NCI-H69 (cell line): ENCODE measurements around the gene RTP2.
A peak's percentile ranks its signal among the peaks of the same experiment; 100 is the strongest.
"Not testable (repeated sequence)": the region's sequence is repeated elsewhere in the genome, so short reads cannot be mapped to it uniquely, and the experiment has no call there.

Experiments
- DNase-seq: peaks from one replicate; lab custom pipeline; 2025; lab: John Stamatoyannopoulos, UW

The RTP2 gene

GRCh38 chr3:187713504-187713903 is 11.1 kb upstream of the RTP2 start:
- DNase-seq = peak; percentile 18

- DNase-seq = no peak
Measured at GRCh38 chr3:187709155-187709554, 6.8 kb upstream of the RTP2 start.

DNA sequence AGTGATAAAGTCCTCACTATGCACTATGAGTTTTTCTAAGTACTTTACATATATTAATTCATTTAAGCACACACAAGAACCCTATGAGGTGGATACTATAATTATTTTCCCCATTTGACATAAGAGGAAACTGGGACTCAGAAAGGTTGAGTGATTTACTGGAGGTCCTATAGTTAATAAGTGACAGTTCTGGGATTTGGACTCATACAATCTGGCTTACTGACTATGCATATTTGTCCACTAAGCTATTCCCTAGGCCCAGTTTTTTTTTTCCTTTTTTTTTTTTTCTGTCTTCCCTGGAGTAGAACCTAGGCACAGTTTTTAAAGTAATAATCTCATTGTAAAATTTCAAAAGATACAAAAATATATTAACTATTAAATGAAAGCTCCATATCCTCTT is 6.3 kb upstream of the RTP2 start:
- DNase-seq = no peak

- no peak for DNase-seq
Measured at GRCh38 chr3:187706971-187707370, 4.6 kb upstream of the RTP2 start.

DNA sequence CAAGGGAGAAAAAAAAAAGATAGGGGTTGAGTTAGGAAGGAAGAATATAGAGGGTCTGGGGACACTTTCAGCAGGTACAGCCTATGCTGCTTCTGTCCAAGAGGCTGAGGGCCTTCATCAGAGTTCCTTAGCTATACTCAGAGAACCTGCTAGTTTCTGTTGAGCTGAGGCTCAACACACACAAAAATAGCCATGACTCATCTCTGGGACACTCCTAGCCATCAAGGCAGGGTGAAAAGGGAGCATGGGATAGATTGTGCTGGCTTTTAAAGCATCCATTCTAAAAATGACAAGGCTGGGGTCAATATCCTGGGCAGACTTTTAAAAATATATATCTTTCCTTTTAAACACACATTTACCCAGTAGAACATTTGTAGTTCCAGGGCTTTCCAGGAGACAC is 2.8 kb upstream of the RTP2 start:
- no peak for DNase-seq

DNA sequence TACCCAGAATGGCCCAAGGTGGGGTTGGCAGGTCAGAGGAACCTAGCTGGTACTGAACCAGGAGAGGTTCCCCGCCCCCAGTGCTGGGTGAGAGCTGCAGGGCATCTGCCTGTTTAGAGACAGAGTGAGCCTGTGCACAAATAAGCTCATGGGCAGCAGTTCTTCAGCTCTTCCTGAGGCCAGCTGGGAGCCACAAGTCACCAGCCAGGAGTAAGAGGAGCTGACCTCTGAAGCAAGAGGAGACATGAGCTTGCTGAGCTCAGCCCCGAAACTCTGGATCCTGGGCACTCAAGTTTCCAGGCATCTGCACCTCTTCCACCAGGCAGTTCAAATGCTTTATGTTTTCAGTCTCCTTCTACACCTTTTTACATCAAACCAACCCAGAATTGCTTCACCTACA is 2.1 kb downstream of the RTP2 start:
- no peak for DNase-seq

DNA sequence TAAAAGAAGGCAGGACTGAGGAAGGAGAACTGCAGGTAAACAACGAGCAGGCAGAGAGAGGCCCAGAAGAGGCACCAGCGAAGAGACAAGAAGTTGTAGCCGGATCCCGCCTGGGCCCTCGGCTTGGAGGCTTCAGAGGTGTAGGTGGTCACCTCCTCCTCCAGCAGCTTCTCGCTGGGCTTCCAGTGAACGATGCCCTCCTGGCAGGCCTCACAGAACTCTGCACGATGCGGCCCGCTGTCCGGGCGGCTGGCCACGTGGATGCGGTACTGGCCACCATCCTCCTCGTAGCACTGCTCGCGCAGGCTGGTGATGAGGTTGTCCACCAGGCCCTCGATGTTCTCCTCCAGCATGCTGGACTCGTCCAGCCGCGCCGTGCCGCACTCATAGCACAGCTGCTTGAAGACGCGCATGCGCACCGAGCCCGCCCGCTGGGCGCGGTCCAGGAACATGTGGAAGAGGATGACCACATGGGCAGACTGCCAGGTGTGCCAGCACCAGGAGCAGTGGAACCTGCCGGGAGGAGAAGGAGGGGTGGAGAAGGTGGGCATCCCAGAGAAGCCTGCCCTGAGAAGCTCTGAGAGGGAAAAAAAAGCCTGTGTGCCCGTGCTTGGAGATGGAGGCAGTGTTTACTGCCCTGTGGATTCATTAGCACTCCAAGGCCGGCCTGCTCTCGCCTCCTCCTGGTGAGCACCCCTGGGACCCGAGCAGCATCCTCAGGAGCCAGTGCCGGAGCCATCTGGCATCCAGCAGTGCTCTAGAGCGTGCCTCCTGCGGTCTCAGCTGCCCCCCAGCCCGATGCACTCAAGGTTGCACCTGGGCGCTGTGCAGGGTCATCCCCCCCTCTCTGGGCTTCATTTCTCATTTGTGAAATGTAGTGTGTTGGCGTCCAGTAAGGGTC is 3.6 kb downstream of the RTP2 start:
- peak; percentile 12 for DNase-seq

DNA sequence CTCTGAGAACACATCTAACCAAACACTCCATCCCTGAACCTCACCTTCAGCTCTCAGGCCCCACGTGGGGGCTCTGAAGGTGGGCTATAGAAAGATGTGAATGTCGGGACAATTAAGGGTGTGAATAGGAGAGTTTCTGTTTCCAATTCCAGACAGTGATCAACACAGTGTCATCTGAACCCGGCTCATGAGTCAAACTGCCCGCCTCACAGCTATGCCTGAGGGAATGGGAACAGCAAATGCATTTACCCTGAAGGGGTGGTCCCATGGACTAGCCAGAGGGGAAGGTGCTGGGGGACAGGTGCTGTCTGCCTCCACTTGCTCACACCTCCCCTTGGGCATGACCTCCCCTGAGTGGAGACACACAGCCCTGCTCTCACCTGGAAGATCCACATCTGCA is 6.3 kb downstream of the RTP2 start:
- DNase-seq = no peak

GRCh38 chr3:187695449-187695848 is 6.9 kb downstream of the RTP2 start:
- no peak for DNase-seq

- no peak for DNase-seq
Measured at GRCh38 chr3:187694801-187695200, 7.6 kb downstream of the RTP2 start.

DNA sequence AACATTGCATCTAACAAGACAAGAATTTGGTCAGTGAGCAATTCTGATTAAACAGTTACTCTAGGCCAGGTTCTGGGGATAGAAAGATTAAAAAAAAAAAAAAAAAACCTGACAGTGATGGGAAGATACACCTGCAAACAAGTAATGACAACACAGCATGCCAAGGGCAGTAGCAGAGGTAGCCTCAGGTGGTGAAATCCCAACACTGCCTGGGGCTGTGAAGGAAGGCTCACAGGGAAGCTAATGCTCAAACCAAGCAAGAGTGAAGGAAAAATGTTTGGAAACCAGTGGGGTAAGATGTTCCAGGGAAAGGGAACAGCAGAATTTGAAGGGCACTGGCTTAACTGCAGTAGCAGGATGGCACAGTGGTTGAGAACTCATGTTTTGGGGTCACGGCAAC is 8.9 kb downstream of the RTP2 start:
- DNase-seq = no peak

GRCh38 chr3:187689984-187690383 is 12.4 kb downstream of the RTP2 start:
- no peak for DNase-seq

DNA sequence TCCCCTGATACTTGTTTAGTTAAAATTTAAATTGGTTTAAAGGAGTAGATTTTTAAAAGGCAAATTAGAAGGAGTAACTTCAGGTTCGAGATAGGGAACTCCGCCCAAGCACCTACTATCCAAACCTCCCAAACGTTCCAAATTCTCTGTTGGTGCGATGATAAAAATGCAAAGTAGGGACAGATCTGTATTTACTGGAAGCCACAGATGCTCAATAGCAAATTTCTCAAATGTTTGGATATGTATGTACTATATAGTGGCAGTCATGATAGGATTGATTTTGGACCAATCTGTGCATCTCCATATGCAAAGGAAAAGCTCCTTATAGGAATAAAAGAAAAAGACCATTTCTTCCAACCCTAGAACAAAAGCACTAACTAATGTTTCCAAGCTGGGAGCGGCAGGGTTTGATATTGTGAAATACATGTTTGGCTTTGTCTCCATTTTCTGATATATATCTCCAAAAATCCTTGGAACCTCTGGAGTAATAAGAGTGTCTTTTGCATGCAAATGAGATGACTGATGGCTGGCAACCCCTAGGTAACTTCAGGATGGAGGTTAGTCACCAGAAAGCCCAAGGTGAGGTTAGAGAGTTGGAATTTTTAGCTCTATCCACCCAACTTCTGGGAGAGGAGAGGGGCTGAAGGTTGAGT is 15.6 kb downstream of the RTP2 start:
- DNase-seq = no peak

- no peak for DNase-seq
Measured at GRCh38 chr3:187685948-187686347, 16.4 kb downstream of the RTP2 start.

GRCh38 chr3:187684880-187685279 is 17.5 kb downstream of the RTP2 start:
- DNase-seq = no peak

- DNase-seq = no peak
Measured at GRCh38 chr3:187684444-187684843, 17.9 kb downstream of the RTP2 start.

- not testable (repeated sequence) for DNase-seq
Measured at GRCh38 chr3:187681756-187682155, 20.6 kb downstream of the RTP2 start.

DNA sequence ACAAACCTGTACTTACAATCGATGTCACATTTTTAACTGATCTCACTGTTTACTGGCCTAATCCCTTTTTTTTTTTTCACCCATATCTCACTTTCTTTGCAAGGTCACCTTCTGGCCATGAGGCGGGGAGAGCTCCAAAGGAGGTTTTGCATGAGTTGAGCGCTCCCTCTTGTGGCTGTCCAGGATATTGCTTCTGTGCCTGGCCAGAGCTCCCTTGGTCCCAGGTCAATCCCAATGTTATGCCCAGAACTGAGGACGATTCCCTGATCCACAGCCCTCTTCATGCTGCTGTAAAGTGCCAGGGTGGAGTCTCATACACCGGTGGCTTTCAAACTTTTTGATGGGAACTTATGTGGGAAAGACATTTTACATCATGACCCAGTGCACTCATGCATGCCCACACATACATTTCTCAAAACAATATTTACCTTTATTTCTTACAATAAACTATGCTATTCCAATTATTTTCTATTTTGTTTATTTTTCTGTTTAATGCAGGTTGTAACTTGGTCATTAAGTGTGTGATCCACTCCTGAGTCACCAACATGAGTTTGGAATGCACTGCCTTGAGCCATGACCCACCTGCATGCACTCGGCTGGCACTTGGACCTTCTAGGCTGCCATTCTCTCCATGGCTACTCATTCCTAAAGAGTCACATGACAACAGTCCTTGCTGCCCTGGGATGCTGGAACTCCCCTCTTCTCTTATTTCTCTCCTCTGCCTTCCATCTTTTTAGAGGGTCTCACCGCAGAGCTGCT is 22.5 kb downstream of the RTP2 start:
- DNase-seq = peak; percentile 59

DNA sequence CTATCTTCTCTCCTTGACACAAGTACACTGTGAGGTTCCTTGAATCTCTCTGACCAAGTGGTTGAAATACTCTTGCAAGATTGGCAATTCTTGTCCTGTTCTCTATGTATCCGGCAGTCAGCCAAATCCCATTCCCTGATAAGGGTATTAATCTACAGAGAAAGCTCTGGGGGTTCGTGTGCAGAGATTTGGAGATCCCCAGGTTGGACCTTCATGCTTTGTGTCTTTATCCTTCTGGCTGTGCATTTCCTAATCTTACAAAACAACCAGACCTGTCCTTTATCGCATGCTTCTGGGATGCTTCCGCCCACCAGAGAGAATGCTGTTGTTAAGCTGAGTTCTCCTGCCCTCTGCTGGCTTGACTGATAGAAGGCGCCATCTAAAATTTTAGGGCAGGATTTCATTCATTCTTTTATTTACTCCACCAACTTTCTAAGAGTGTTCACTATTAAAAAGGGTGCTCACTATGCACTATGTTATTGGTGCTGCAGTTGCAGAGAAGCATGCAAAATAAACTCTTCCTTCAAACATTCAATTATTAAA is 23.6 kb downstream of the RTP2 start:
- DNase-seq = peak; percentile 33

- no peak for DNase-seq
Measured at GRCh38 chr3:187677604-187678003, 24.8 kb downstream of the RTP2 start.

- no peak for DNase-seq
Measured at GRCh38 chr3:187673012-187673411, 29.3 kb downstream of the RTP2 start.

- DNase-seq = no peak
Measured at GRCh38 chr3:187669675-187670504, 32.5 kb downstream of the RTP2 start, which contains the start of gene SST. Gene SST (minus strand): TSS chr3:187670394. CDS start chr3:187670291, 103 bp downstream.
